Astrocyte of the cerebellum (primary cell): ENCODE data around the gene STK40.

Source experiments
- DNase-seq: peaks from one replicate; pipeline ENCODE4 v3.0.0-alpha.2; 2011; ENCODE audit warnings: low read depth
- H3K4me3 ChIP-seq: 2 replicates; pipeline ENCODE4 v1.5.1; 2011; ENCODE audit warnings: mild to moderate bottlenecking, low read depth, low read length, moderate library complexity
- in situ Hi-C: cut with HindIII; loops from 2 replicates; pipeline ENCODE4 v1.10.0; 2017; ENCODE audit warnings: low sequenced_read_pairs
- TF ChIP-seq, protein P1 (sequence below): IDR thresholded peaks from 2 replicates; pipeline ENCODE4 v1.5.1; 2012; ENCODE audit warnings: low read length, low read depth, moderate library complexity, mild to moderate bottlenecking; ENCODE audit errors: missing control alignments

The STK40 gene

DNA sequence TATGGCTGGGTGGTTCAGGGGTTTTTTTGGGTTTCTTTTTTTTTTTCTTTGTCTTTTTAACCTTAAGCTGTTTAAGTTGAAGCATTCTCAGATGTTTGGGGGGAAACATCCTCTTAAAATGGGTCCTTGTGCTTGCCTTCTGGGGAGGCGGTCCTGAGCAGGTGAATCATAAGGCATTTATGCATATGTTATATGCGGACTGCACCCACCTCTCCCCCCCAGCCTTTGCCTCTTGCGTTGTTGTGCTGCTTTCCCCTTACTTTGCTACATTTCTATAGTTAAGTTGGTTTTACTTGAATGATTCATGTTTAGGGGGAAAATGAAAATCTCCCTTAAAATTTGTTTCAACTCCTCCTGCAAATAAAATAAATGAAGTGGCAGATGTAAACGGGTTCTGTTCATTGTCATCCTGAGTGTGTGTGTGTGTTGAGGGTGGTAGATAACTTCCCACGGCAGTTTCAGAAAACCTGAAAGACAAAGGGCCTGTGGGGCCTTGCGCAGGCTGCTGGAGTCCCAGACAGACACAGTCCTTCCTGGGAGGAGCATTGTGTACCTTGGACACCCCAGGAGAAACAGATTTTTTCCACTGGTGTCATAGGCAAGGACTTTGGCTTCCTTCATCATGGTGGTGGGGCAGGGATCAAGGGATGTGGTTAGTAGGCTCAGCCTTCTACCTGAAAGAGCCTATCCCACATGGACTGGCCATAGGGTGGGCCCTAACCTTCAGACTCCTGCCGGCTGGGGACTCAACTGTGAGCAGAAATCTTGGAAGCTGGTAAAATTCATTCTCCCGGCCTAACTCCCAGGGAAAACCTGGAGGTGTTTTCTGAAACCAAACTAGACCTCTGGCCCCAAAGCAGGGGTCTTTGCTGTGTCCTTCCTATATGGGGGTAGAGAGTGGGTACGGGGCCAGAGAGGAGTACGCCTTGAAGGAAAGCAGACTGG is 80.5 kb downstream of the STK40 start:
- H3K4me3 ChIP-seq: no peak overlapping the region
- DNase-seq: no peak
- in situ Hi-C loops: no loop called here
- TF ChIP-seq, protein P1, sequence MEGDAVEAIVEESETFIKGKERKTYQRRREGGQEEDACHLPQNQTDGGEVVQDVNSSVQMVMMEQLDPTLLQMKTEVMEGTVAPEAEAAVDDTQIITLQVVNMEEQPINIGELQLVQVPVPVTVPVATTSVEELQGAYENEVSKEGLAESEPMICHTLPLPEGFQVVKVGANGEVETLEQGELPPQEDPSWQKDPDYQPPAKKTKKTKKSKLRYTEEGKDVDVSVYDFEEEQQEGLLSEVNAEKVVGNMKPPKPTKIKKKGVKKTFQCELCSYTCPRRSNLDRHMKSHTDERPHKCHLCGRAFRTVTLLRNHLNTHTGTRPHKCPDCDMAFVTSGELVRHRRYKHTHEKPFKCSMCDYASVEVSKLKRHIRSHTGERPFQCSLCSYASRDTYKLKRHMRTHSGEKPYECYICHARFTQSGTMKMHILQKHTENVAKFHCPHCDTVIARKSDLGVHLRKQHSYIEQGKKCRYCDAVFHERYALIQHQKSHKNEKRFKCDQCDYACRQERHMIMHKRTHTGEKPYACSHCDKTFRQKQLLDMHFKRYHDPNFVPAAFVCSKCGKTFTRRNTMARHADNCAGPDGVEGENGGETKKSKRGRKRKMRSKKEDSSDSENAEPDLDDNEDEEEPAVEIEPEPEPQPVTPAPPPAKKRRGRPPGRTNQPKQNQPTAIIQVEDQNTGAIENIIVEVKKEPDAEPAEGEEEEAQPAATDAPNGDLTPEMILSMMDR: no peak

DNA sequence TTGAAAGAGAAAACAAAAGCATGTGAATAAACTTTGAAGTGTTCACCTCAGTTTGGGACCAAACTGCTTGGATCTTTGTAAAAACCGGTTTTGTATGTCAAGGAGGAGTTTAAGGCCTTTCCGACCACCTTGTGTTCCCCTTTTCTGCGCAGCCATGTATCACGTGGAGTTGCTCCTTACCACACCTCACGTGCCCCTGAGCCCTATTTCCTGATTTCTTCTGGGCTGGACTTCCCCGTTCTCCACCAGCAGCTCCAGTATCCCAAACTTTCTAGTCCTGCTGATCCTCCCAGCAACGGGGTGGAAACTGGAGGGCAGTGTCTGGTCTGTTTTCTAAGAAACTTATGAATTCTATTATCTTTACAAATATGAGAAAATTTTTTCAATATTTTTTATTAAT is 81.2 kb downstream of the STK40 start:
- TF ChIP-seq, protein P1: no peak
- in situ Hi-C loops: no loop called here
- DNase-seq: no peak
- H3K4me3 ChIP-seq: no peak overlapping the region

DNA sequence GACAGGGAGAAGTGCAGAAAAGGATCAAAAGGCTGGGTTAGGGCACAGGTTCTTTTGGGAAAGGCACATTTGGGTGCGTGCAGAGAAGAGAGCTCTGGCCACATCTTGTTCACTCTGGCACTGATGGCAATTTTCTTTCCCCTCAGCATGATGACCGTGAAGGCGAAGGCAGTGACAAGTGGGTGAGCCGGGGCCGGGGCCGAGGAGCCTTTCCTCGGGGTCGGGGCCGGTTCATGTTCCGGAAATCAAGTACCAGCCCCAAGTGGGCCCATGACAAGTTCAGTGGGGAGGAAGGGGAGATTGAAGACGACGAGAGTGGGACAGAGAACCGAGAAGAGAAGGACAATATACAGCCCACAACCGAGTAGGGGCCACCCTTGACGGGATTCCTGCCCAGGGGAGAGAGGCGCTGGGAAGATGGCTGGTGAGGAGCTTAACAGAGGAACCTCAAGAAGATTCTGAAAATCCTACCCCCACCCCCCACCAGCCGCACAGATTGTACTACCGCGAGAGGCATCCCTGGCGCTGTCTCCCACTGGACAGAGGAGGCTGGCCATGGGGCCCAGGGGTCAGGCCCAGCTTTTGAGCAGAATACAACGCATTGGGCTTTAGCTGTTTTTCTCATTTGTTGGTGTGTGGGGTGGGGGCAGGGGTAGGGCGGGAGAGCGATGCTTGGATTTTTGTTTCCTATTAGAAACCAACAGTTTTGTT is 81.9 kb downstream of the STK40 start:
- TF ChIP-seq, protein P1: no peak
- no peak overlapping the region for H3K4me3 ChIP-seq
- DNase-seq: no peak
- in situ Hi-C loops: no loop called here

DNA sequence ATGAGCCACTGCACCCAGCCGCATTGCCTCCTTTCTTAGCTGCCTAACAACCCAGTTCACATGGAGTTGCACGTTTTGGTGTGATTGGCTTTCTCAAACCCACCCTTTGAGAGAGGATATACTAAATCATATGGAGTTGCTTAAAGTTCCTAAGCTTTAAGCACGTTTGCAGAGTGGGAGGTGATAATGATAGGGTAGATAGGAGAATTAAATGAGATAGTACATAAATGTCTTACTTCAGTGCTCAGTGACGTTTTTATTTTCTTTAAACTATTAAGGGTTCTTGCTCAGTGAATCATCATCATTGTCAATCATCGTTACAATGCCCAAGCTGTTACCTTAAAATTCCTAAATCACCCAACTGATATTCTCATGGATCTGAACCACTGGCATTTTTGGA is 82.5 kb downstream of the STK40 start:
- in situ Hi-C loops: no loop called here
- DNase-seq: no peak
- TF ChIP-seq, protein P1: no peak
- no peak overlapping the region for H3K4me3 ChIP-seq

DNA sequence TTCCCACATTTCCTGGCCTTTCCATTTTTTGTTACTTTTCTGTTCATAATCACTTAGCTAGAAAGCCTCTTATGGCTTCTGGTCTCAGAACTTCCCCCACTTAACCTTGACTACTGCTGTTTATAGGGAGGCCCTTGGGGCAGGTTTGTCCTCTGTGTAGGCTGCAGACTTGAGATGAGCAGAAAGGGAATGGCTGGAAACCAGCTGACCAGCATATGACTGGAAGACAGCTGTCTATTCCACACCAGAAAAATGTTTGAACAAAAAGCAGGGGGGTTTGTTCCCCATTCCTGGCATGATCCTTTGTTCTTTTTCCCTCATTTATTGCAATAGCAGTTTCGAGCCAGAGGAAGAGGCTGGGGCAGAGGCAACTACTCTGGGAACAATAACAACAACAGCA is 84.5 kb downstream of the STK40 start:
- H3K4me3 ChIP-seq: no peak overlapping the region
- in situ Hi-C loops: no loop called here
- no peak for DNase-seq
- TF ChIP-seq, protein P1: no peak

DNA sequence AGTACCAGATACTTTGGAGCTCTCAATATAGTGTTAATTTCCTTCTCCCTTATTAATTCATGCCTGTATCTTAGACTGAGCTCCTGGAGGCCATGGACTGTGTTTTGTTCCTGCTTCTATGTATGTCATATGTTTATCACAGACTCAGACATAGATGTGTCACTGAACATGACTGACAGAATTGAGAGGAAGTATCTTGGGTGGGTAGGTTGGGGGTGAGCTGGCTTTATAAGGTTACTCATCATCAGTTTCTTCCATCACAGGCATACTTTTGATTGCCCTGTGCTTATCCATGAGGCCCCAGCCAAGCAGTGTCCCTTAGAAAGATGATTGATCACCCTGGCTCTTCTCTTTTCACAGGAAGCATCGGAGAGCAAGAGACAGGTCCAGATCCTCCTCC is 85.2 kb downstream of the STK40 start:
- in situ Hi-C loops: no loop called here
- TF ChIP-seq, protein P1: no peak
- no peak for DNase-seq
- H3K4me3 ChIP-seq: no peak overlapping the region
